Posterior vena cava (tissue), 2 donors: ENCODE data around the gene NKAIN1. TPM values are rescaled to one million over a fixed set of nuclear protein-coding genes. Genes with fewer than 3 reads are reported as not detected.
"Not testable (repeated sequence)": the region's sequence is repeated elsewhere in the genome, so short reads cannot be mapped to it uniquely, and the experiment has no call there.

ENCODE experiments used
- DNase-seq: peaks from one replicate; pipeline ENCODE4 v3.0.0-alpha.2; 2020; ENCODE audit warnings: low spot score
- intact Hi-C, 2 donors: fragments of 100-400 bp; cut with DNase I; formaldehyde crosslinking; loops; one replicate each; pipeline versions ENCODE4 v1.14.1 to v1.14.2; 2022 to 2023
- total RNA-seq, 2 donors: library from RNA; stranded (reverse); fragmentation: NEBNext Ultra II Directional; extraction: Animal tissue kit (Norgen Biotek cat#: 25700); gene quantifications; one replicate each; pipeline ENCODE4 v1.2.1, GENCODE V29; 2021
- donor health status: DM: yes; HTN: yes; CAD: no.
- donor health status: DM: yes; HTN: yes; CAD: no.

Gene NKAIN1
- total RNA-seq, 2 donors from 2014 or later, result 0.28 TPM; not detected in 1

DNA sequence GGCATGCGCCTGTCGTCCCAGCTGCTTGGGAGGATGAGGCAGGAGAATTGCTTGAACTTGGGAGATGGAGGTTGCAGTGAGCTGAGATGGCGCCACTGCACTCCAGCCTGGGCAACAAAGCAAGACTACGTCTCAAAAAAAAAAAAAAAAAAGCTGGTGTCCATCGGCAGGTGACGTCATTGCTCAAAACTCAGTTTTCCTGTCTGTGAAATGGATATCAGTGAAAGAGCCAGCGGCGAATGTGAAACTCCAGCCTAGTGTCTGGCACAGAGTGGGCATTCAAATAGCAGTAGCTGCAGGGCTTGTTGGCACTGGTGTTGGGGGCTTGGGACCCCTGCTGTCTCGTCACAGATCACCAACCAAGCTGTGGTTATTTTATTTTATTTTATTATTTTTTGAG is 75.8 kb downstream of the NKAIN1 start:
- intact Hi-C loops, result no loop called here
- no peak for DNase-seq

DNA sequence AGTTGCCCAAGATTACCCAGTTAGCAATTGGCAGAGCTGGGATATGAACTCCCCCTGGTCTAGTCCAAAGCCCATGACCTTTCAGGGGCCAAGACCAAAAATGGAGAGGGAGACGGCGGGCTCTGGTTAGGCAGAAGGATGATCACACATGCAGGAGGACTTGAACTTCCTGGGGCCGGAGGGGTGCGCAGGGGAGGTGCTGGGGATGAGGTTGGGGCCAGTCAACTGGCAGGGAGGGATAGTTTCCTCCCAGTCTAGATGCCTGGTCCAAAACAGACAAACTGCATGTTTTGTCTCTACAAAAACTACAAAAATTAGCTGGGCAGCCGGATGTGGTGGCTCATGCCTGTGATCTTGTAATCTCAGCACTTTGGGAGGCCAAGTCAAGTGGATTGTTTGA is 78.1 kb downstream of the NKAIN1 start:
- intact Hi-C loops, result no loop called here
- no peak for DNase-seq

DNA sequence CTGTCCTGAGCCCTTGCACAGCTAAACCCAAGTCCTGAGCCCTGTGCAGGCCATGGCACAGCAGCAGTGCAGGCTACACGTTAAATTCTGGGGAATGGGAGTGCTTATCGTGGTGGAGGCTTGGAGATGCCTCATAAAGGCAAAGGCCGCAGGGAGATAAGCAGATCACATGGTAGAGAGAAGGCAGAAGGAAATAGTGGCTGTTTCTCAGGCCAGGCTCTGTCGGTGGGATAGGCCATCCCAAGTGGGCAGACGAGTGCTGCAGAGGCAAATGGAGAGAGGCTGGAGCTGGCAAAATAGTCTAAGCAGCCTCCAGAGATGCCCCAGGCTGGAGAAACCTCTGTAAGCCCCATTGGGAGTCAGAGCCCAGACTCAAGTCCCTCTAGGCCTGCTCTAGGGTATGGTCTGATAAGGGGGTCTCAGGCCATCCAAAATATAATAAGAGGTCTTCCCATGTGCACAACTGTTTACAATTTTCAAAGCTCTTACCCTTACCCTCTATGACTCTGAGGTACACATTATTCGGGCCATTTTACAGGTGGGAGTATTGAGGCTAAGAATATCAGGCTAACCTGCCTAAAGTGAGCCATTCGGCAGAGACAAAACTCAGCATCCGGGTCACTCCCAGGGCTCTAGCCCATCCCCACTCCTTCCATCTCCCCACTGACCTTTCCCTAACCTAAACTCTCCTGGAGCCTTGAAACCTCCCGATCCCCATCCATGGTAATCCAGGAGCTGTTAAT is 79.6 kb downstream of the NKAIN1 start:
- intact Hi-C loops, result no loop called here

DNA sequence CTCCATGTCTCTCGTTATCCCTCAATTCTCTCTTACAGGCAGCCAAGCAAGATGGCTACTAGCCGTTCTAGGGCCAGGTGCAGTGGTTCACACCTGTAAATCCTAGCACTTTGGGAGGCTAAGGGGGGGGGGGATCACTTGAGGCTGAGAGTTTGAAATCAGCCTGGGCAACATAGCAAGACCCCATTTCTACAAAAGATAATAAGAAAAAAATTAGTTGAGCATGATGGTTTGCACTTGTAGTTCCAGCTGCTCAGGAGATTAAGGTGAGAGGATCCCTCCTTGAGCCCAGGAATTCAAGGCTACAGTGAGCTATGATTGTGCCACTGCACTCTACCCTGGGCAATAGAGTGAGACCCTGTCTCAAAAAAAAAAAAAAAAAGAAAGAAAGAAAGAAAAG is 80.4 kb downstream of the NKAIN1 start:
- intact Hi-C loops, result no loop called here
- no peak for DNase-seq

More for the DNA sequence above, 79.6 kb downstream of the NKAIN1 start:
- no peak for DNase-seq

DNA sequence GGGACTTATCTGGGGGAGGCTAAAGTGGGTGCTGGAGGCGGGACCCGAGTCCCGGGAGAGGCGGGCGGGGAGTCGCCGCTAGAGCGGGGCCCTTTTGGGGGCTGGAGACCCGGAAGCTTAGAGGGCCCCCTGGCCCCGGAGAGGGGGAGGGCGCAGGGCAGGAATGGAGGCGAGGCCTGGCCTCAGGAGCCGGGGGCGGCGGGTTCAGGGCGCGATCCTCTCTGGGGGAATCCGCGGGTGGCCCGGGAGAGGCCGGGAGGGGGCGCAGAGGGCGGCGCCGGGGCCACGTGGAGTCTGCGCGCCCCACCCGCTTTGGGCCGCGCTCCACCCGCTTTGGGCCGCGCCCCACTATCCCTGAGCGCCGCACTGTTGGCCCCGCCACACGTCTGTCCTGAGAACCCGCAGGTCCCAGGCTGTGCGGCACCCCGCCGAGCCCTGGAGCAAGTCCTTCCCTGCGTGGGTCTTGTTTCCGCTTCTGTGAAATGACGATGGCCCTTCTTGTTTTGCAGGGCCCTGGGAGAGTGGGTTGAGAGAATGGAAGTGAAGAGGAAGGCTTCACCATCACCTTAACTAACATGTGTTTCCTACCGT is 84.4 kb downstream of the NKAIN1 start:
- peak; percentile 86 for DNase-seq
- intact Hi-C loops, result no loop called here

DNA sequence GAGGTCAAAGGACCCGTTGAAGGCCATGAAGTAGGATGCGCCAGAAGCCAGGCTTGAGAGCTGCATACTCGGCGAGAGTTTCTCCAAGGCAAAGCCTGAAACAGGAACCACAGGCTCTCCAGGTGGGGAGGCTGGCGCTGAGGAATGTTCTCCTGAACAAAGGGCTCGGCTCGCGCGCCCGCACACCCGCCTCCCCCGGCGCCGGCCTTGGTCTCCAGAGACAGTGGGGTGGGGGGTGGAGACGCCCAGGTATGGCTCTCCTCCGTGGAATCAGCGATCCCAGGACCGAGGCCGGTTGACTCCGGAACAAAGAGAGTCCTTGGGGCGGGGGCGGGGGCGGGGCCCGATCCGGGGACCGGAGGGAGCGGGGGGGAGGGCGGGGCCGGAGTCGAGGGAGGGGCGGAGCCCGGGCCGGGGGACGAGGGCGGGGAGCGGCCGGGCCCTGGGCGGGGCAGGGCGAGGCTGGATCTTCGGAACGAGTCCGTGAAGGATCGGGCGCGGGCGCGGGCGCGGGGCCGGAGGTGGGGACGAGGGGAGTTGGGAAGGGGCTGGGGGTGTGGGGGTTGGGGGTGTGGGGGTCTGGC is 85.0 kb downstream of the NKAIN1 start:
- peak; percentile 90 for DNase-seq
- intact Hi-C loops, result no loop called here

DNA sequence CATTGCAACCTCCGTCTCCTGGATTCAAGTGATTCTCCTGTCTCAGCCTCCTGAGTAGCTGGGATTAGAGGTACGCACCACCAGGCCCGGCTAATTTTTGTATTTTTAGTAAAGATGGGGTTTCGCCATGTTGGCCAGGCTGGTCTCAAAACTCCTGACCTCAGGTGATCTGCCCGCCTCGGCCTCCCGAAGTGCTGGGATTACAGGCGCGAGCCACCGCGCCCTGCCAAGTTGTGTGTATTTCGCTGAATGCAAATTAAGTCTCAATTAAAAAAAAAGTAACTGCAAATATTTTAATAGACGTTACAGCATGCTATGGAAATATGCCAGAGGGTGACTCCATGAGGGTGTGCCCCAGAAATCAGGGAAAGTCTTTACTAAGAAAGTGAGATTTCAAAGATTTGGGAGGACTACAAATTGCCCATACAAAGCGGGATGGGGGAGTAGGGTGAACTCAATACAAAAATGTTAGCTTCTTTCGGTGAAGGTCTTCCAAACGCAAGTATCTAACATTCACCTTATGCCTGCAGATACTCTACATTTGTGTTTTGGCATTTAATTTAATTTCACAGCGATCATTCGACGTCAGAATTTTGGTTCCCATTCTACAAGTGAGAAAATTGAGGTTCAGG is 85.6 kb downstream of the NKAIN1 start:
- no peak for DNase-seq
- intact Hi-C loops, result no loop called here

DNA sequence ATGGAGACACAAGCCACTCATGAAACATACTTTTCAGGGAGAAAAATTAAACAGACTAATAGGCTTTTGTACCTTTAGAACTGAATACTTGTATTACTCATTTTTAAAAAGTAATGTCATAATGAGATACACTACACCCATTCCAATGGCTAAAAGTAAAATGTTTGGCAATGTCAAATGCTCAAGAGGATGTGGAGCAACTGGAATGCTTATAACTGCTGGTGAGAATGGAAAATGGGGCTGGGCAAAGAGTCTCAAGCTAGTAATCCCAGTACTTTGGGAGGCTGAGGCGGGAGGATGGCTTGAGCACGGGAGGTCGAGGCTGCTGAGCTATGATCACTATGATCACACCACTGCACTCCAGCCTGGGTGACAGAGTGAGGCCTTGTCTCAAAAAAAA is 86.3 kb downstream of the NKAIN1 start:
- no peak for DNase-seq
- intact Hi-C loops, result no loop called here

DNA sequence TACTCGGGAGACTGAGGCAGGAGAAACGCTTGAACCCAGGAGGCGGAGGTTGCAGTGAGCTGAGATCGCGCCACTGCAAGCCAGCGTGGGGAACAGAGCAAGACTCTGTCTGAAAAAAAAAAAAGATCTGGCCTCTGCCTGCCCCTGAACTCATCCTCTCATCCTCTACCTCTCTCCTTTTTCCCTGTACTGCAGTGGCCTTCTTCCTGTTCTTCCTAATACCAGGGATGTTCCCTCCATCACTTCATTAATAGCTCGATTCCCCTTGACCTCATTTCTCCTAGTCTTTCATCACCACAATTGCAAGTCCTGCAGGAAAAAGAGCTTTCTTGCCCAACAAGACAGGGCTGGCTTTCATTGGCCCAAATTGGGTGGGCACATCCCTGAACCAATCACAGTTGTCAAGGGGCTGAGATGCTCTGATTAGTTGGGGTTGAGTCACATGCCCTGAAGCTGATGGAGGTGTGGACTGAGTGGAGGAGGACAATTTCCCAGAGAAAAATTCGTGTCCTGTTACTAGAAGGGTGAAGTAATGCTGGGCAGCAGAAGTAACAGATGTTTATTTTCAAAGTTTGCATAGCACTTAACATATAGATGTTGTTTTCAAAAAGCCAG is 87.4 kb downstream of the NKAIN1 start:
- intact Hi-C loops, result no loop called here
- no peak for DNase-seq

DNA sequence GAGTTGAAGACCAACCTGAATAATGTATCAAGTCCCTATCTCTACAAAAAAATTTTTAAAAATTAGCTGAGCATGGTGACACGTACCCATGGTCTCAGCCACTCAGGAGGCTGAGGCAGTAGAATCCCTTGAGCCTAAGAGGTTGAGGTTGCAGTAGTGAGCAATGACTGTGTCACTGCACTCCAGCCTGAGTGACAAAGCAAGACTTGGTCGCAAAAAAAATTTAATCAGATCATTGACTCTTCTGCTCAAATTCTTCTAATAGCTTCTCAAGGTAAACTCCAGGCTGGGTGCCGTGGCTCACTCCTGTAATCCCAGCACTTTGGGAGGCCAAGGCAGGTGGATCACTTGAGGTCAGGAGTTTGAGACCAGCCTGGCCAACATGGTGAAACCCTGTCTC is 88.3 kb downstream of the NKAIN1 start:
- no peak for DNase-seq
- intact Hi-C loops, result no loop called here

DNA sequence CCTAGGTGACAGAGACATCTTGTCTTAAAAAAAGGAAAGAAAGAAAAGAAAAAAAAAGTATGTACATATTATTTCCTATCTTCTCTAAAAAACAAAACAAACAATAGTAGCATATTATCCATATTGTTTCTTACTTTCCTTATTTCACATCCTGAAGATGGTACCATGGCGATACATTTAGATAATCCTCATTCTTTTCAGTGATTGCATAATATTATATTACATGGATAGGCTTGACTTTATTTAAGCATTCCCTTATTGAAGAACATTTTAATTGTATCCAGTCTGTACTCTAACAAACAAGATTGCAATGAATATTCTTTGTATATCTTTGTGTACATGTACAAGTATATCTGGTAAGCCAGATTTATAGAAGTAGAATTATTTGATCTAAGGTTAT is 91.3 kb downstream of the NKAIN1 start:
- no peak for DNase-seq
- intact Hi-C loops, result no loop called here

DNA sequence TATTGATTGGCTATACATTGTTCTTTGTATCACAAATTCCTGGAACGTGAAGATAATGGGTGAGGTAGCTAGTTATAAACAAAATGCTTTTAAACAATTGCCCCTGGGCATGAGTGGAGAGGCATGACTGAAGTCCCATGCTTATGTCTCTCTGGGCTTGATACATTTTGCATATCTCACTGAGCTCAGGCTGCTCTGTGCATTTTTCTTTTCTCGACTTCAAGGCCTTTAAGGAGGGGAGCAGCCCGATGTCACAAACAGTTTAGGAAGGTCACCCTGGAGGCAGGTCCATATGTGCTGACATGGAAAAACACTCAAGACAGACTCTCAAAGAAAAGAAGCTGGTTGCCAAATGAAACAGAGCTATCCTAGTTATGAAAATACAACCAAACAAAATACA is 94.0 kb downstream of the NKAIN1 start:
- DNase-seq, result no peak
- intact Hi-C loops, result no loop called here

DNA sequence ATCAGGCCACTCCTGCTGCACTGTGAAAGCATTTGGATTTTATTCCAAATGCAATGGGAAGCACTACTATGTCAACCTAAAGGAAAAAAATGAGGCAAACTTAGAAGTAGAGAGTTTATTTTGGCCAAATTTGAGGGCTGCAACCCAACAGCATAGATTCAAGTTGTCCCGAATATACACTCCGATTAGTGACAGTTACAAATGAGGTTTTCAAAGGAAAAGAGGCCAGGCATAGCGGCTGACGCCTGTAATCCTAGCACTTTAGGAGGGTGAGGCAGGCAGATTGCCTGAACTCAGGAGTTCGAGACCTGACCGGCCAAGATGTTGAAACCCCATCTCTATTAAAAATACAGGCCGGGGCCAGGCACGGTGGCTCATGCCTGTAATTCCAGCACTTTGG is 95.2 kb downstream of the NKAIN1 start:
- DNase-seq, result no peak
- intact Hi-C loops, result no loop called here

DNA sequence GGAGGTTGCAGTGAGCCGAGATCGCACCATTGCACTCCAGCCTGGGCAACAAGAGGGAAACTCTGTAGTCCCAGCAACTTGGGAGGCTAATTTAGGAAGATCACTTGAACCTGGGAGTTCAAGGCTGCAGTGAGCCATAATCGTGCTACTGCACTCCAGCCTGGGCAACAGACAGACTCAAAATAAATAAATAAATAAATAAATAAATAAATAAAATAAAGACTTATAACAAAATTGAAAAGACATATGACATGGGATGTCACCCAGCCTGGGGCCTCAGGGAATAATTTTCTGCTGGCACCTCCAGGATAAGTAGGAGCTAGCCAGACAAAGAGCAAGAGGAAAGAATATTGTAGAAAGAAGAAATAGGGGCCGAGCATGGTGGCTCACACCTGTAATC is 96.2 kb downstream of the NKAIN1 start:
- intact Hi-C loops, result no loop called here
- no peak for DNase-seq

DNA sequence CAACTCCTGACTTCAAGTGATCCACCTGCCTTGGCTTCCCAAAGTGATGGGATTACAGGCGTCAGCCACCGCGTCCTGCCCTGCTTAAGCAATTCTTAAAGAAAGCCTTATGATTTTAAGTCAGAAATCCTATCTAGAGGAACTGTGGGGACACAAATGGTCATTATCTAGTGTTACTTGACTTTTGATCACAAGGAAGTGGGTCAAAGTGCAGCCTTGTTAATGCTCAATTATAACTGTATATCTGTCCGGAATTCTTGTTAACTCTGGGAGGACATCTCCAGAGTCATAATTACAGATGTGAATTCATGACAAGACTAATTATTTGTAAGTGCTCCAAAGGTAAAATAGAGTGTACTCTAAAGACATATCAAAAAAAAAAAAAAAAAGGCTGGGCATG is 97.3 kb downstream of the NKAIN1 start:
- intact Hi-C loops, result no loop called here
- no peak for DNase-seq

DNA sequence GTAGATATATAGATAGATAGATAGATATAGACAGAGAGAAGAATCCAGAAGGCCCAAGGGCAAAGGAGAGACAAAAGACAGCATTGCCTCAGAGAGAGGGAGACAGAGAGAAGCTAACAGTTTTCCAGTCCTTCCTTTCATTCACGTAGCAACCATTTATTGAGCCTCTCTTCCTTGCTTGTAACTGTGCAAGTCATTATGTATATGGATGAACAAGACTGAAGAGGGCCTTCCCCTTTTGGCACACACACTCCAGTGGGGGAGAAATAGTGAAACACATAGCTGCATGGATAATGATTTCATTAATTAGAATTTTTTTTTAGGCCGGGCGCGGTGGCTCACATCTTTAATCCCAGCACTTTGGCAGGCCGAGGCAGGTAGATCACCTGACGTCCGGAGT is 99.4 kb downstream of the NKAIN1 start:
- DNase-seq, result no peak
- intact Hi-C loops, result no loop called here

DNA sequence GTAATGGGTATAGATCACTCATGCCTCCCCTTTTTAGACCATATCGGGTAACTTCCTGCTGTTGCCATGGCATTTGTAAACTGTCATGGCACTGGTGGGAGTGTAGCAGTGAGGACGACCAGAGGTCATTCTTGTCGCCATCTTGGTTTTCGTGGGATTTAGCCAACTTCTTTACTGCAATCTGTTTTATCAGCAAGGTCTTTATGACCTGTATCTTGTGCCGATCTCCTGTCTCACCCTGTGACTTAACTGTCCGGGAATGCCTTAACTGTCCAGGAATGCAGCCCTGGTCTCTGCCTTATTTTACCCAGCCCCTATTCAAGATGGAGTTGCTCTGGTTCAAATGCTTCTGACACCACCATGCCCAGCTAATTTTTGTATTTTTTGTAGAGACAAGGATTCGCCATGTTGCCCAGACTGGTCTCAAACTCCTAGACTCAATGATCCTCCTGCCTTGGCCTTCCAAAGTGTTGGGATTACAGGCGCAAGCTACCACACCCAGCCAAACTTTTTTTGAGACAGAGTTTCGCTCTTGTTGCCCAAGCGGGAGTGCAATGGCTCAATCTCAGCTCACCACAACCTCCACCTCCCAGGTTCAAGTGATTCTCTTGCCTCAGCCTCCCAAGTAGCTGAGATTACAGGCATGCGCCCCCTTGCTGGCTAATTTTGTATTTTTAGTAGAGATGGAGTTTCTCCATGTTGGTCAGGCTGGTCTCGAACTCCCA is 100.7 kb downstream of the NKAIN1 start:
- not testable (repeated sequence) for DNase-seq

DNA sequence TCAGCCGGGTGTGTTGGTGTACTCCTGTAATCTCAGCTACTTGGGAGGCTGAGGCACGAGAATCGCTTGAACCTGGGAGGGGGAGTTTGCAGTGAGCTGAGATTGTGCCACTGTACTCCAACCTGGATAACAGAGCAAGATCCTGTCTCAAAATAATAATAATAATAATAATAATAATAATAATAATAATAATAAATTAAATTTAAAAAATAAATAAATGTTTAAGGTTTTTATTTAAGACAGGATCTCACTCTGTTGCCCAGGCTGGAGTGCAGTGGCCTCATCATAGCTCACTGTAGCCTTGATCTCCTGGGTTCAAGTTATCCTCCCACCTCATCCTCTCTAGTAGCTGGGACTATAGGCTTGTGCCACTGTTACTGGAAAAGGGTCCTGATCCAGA is 101.8 kb downstream of the NKAIN1 start:
- DNase-seq, intact Hi-C loops: not testable (repeated sequence)

More for the DNA sequence above, 100.7 kb downstream of the NKAIN1 start:
- intact Hi-C loops, result not testable (repeated sequence)

DNA sequence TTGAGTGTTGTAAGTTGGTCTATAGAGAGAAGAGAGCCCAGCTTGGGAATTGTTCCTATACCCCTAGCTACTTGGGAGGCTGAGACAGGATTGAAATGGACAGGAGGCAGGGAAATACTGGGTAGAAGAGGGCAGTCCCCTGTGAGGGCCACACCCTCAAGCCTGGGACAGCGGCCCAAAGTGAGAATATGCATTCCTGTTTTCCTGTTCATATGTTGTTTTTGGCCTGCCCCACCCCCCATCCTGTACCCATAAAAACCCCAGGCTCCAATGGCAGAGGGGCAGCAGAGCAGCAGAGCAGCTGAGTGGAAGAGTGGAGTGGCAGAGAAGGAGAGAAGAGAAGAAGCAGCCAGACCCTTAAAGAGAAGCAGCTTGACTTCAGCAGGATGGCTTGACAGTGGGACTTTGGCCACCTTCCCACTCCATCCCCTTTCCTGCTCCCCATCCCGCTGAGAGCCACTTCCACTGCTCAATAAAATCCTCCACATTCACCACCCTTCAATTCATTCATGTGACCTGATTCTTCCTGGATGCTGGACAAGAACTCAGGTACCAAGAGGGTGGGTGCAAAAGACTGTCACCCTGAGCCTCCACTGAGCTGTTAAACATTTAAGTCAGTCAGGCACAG is 103.6 kb downstream of the NKAIN1 start:
- intact Hi-C loops, result no loop called here
- no peak for DNase-seq
